AG08396 (cell line): ENCODE data around the gene LENEP.
"Not testable (repeated sequence)": the region's sequence is repeated elsewhere in the genome, so short reads cannot be mapped to it uniquely, and the experiment has no call there.

Source experiments
- DNase-seq: peaks from one replicate; pipeline ENCODE4 v3.0.0; 2012; ENCODE audit warnings: low spot score, mixed read lengths

LENEP gene

GRCh38 chr1:154975409-154976059, 17.9 kb upstream of the LENEP start:
- DNase-seq: no peak

DNA sequence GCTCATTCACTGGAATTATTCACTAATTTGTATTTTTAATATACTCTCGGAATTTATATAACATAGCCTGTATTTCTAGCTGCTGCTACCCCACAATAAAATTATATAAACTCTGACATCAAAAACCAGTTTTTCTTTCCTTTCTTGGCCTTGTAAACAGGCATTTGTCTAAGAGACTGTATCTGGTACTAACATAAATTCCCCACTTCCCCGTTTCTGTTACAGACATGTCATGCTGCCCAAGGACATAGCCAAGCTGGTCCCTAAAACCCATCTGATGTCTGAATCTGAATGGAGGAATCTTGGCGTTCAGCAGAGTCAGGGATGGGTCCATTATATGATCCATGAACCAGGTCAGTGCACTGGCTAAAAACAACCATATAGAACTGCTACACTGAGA, 15.6 kb upstream of the LENEP start:
- DNase-seq: not testable (repeated sequence)

DNA sequence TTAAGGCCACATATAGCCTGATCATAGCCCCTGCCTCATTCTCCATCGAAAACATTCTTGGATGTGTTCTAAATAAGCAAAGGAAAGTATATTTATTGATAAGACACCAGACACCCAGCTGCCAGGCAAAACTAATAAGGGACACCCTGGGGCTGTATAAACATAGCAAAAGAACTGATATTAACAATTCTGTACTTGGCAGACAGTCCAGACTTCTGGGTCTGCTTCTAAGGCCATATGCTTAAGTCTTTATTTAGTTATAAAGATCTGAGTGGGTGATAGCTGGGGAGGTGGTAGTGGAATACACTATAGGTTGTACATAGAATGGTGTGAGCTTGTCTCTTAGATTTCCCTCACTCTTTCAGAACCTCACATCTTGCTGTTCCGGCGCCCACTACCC, 15.0 kb upstream of the LENEP start:
- no peak for DNase-seq

DNA sequence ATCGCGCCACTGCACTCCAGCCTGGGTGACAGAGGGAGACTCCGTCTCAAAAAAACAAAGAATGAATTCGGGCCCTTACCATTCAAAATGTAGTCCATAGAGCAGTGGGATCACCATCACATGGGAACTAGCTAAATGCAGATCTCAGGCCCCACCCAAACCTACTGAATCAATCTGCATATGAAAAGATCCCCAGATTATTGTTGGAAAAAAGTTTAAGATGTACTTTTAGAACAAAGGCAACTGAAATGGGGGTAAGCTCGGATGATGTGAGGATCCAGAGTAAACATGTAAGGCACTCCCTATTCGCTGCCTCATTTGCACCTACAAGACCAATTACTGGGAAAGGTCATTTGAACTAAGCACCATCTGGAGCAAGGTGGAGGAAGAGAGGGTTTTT, 11.0 kb upstream of the LENEP start:
- no peak for DNase-seq

- peak; percentile 96 for DNase-seq
These were observed 10.3 kb upstream of the LENEP start, which contains the start of gene FLAD1 for GRCh38 chr1:154982897-154983648. Gene FLAD1 (plus strand): TSS chr1:154983344. CDS start chr1:154983695, 351 bp downstream.

DNA sequence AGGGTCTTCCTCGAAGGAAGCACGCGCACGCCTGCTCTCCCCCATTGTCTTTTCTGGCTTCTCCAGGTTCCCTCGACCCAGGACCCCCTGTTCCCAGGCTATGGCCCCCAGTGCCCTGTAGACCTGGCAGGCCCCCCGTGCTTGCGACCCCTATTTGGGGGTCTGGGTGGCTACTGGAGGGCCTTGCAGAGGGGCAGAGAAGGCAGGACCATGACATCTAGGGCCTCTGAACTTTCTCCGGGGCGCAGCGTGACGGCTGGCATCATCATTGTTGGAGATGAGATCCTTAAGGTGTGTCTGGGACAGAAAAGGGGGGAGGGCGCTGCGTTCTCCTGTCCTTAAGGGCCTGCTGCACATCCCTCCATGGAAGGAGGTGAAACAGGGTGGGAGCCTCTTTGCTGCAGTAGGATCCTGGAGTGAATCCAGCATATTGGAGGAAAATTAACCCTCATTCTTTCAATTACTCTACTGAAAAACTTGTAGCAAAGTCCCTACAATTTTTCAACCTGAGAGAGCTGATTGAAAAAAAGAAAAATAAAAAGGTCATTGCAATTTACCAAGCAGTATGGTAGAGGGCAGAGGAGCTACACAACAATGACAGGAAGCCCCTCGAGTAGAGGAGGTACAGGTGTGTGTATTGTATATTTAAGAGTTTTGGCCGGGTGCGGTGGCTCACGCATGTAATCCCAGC, 9.5 kb upstream of the LENEP start:
- no peak for DNase-seq

DNA sequence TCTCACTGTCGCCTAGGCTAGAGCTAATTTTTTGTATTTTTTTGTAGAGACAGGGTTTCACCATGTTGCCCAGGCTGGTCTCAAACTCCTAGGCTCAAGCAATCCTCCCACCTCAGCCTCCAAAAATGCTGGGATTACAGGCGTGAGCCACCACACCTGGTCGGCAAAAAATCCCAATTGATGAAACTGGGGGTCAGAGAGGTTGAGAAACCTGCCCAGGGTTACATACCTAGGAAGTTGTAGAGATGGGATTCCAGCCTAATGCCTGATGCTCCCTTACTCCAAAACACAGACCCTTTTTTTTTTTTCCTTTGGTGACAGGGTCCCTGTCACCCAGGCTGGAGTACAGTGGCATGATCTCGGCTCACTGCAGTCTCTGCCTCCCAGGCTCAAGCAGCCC, 6.7 kb upstream of the LENEP start:
- not testable (repeated sequence) for DNase-seq

GRCh38 chr1:154987326-154987725, 6.1 kb upstream of the LENEP start:
- no peak for DNase-seq

- no peak for DNase-seq
These were observed 5.1 kb upstream of the LENEP start for GRCh38 chr1:154988058-154988954.

DNA sequence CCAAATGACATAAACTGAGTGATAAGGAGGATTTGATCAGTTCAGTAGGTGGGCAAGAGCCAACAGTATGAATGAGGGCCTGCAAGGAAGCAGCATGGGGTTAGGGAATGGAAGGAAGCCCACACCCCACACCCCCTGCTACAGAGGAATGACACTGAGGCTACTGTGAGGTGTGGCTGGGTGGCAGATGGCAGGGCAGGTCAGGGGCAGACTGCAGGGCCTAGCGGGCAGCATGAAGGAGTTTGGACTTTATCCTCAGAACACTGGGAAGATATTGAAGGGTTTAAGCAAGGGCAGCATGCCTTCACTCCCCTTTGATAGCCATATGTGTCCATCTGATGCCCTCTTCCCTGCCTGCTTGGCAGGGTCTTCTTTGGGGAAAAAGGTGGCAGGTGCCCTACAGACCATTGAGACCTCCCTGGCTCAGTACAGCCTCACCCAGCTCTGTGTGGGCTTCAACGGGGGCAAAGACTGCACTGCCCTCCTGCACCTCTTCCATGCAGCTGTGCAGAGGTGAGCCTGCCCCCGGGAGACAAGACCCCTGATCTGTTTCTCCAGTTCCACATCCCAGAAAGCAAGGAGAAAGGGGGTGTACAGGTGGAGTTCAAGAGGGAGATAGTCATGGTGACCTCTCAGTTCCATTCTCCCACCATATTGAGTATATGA, 4.1 kb upstream of the LENEP start:
- no peak for DNase-seq

DNA sequence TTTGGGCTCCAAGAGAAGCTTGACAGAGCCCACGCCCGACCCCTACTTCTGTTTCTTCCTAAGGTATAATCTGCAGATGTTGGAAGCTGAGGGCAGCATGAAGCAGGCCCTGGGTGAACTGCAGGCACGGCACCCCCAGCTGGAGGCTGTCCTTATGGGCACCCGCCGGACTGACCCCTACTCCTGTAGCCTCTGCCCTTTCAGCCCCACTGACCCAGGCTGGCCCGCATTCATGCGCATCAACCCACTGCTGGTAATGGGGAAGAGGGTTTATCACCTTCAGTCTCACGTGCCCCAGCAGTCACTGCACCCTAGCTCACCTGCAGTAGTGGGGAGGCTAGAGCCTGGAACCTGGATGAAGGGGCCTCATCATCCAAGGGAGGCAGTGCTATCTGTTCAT, 3.1 kb upstream of the LENEP start:
- no peak for DNase-seq

- DNase-seq: no peak
These were observed 440 bp upstream of the LENEP start for GRCh38 chr1:154992721-154993571.

- no peak for DNase-seq
These were observed 842 bp downstream of the LENEP start for GRCh38 chr1:154994269-154994587.

- DNase-seq: no peak
These were observed 1.2 kb downstream of the LENEP start for GRCh38 chr1:154994591-154994990.

GRCh38 chr1:154995301-154995983, 2.1 kb downstream of the LENEP start:
- peak; percentile 82 for DNase-seq

DNA sequence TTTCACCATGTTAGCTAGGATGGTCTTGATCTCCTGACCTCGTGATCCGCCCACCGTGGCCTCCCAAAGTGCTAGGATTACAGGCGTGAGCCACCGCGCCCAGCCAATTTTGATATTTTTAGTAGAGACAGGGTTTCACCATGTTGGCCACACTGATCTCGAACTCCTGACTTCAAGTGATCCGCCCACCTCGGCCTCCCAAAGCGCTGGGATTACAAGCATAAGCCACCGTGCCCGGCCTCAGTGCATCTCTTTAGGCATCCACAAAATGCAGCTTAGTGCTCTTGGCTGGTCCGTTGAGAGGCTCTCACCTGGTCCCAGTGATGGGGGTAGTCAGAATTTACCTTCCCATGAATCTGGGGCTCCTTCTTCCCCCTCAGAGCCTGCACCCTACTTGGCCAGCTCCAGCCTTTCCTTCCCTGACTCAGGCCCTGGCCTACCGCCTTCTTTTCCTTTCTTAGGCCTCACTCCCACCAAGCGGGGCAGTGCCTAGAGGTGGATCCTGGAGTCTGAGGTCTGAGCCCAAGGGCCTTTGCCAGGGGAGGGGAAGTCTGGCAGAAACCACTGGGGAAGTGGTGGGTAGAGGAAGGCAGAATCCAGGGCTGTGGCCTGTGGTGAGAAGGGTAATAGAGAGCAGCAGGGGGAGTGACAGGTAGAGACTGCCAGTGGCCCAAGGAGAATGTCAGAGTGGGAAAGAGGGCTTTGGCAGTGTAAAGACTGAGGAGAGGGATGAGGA, 3.7 kb downstream of the LENEP start:
- DNase-seq: no peak

- no peak for DNase-seq
These were observed 4.9 kb downstream of the LENEP start for GRCh38 chr1:154998201-154998780.

DNA sequence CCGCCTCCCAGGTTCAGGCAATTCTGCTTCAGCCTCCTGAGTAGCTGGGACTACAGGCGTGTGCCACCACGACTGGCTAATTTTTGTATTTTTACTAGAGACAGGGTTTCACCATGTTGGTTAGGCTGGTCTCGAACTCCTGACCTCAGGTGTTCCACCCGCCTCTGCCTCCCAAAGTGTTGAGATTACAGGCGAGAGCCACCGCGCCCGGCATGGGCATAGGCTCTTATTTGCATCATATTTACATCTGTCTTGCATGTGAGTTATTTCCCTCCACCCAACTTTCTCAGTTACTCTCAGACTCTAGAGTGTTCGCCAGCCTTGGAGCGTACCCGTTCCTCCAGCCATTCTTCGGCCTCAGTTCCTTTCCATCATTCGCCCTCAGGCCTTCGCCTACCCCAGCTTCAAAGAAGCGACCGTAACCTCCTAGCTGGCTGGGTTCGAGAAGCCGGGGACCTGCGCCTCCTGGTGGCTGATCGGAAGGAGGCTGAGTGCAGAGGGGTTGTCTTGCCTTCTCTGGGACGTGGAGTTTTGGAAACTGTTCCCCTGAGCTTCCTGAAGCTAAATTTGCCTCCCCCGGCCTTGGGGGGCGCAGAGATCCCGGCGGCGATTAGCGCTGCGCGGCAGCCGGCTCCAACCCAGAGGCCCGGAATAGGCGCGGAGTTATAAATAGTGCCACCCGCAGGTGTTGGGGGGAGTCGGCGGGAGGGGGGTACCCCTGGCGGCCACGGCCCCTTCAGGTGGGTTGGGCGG, 5.6 kb downstream of the LENEP start:
- DNase-seq: peak; percentile 77
